NCI-H82 treated with DMSO at 0.1 percent for 48 hours (cell line): Measurements from ENCODE around the gene TRPT1.

Experiments used
- DNase-seq: peaks from one replicate; lab custom pipeline; 2025; ENCODE audit not compliant: unreplicated experiment; lab: John Stamatoyannopoulos, UW

The TRPT1 gene

DNA sequence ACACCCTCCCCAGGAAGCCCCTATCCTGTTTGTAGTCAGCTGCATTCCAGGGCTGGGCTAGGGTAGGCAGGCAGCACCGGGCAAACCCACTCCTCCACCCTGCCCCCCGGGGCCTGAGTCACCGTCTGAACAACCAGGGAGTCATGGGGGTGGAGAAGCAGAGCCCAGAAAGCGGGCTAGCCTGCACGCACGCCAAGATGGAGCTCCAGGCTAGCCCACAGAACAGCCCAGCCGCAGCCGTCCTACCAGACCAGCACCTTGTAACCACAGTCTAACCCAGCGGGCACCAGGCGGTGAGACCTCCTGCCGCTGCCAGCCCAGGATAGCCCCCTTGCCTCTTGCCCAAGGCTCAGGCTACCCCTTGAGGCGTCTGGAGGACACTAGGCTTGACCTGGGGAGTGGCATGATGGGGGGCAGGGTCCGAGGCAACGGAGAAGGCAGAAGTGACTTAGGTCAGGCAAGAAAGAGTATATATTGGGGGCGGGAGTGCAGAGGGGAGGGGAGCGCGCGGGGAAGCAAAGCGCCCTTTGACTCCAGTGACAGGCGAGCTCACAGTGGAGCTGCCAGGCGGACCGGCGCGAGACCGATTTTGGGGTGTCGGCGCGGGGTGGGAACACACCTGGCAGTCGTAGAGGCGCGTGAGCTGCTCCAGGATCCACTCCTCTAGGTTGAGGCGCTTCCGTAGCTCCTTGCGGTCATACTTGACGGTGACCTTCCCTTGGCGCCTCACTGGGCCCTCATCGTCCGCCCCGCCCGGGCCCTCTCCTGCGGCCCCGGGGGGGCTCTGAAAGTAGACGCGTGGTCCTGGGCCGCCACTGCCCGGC is 20.0 kb upstream of the TRPT1 start:
- DNase-seq, result no peak

DNA sequence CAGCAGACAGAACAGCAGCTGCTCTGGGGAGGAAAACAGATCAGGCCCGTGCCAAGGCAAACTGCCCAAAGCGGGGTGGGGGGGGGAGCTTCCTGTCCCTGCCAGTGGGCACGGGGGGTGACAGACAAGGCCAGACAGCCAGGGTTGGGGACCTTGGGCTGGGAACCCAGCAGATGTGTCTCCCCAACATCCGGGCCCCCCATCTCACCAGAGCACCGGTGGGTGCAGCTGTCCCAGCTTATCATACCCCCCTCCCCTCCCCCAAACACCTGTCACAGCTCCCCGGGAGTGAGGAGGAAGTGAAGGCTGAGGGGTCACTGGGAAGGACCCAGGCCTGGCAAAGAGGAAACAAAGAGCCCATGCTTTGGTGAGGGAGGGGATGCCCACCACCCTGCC is 19.4 kb upstream of the TRPT1 start:
- DNase-seq, result no peak

DNA sequence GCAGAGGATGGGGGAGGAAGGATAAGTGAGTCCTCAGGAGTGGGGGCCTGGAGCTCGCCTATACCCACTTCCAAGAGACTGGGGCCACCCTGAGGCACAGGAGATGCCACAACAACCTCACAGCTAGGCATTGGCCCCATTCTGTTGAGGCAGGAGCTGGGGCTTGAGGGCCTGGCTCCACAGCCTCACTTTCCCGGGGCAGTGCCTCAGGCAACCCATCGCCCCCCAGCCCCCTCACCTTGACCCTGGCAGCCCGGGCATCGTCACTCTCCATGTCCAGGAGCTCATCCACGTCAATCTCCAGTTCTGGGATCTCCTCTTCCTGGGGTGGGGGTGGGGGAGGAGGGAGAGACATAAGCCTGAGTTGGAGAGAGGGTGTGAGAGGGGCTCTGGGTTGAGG is 19.0 kb upstream of the TRPT1 start:
- no peak for DNase-seq

DNA sequence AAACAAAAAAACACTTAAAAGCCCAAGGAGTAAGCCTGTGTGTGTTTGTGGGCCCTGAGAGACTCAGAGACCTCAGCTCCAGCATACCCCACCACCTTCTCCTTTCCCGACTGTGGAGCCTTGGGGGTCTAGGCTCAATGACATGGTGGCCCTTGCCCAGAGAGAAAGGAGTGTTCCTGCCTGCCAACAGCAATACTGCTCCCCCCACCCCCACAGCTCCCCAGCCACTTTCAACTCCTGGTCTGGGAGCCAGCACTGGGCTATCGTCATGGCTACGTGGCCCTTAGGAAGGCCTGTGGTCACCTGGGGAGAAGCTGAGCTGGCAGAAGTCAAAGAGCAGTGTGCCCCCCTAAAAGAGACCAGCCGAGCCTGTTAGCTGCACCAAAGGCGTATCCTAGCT is 18.1 kb upstream of the TRPT1 start:
- DNase-seq, result no peak

DNA sequence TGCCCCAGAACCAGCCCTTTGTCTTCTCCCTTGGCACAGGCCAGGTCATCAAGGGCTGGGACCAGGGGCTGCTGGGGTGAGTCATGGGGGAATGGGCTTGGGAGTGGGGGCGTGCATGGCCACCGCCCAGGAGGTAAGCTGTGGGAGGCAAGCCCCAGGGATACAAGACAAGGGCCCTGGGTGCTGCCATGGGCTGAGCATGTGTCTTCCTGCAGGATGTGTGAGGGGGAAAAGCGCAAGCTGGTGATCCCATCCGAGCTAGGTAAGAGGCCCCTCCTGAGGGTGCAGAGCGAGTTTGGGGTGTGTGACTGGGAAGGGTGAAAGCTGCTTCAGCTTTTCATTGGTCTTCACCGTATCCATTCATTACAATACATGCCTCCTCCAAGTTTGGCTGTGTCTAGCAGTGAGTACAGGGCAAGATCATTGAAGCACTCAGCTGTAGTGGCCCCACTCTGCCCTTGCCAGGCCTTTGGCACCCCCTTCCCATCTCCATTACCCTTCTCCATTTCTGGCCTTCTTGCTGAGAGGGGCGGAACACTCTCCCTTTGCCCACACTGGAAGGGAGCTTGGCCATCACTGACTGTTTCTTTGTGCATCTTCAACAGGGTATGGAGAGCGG is 17.4 kb upstream of the TRPT1 start:
- DNase-seq, result no peak

DNA sequence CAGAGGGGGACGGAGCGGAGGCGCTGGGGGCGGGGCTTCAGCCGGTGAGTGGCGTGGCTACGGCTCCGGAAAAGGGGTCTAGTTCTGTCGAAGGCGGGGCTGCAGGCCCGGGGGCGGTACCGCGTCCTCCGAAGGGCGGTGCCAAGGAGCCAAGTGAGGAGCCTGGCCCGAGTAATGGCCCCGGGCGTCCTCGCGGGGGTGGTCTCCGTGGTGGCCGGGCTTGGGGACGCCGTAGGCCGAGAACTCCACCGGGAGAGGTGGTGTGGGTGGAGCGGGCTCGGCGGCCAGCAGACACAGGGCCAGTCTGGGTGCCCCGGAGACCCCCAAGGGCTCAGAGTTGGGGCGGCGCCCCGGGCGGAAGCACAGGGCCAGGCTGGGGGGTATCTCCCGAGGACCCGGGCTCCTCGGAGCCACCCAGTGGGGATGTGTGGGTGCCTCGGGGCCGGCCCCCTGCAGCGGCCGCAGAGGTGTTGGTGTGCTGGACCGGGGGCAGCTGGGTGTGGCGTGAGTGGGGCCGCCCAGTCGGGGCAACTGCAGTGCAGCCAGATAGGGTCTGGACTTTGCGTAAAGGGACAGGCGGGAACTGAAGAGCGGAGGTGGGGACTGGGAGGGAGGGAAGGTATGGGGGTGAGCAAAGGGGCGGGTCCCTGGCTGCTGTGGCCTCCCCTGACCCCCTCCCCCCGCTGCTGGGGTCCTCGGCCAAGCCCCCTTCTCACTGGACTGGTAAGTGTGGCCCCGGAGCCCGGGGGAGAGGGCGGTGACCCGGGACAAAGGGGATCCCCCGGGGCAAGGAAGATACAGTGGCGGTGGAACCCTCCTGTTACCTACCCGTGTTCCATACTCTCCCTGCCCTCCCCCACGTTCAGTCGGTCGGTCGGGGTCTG is 15.7 kb upstream of the TRPT1 start:
- no peak for DNase-seq

DNA sequence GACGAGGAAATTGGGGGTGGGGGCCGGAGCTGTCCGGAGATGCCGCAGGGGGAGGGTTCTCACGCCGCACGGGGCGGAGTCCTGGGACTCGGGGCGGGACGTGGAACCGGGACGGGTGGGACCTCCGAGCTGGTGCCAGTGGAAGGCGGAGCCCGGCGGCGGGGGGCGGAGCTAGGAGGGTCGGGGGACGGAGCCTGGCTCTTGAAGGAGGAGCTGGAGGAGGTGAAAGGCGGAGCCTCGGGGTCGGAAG is 15.2 kb upstream of the TRPT1 start:
- DNase-seq, result peak; percentile 93

DNA sequence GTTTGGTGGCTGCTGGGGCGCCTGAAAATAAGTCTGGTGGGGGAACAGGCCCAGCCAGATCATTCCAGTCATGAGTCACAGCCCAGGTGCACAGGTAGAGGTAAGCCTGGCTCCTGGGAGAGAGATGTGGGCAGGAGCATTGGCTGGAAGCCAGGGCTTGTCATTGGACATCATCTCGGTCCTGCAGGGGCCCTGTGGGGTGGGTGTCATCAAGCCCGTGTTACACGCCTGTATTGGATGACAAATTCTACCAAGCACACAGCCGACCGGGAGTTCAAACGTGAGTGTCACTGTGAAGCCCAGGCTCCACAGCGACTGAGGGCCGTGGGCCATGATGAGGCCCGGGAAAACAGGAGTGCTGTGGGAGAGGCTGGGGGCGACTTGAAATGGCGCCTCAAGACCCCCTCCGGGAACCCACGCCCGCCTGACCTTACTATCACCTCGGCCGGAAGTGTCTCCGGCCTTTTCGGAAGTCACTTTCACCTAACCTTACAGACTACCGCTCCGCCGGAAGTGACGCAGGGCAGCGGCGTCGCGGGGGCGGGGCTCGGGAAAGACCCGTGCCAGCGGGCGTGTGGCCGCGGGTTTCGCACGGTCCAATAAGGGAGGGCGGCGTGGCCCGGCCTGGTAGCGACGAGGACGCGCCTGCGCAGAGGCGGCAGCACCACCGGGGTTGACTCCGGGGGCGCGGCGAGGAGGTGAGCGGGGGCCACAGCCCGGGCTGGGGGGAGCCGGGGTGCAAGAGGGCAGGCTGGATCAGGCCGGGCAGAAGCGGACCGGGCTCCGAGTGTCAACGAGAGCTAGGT is 14.7 kb upstream of the TRPT1 start, which contains the start of gene FKBP2:
Gene FKBP2, plus strand, starts transcription at position 661 of the 806 bp plus-strand sequence. CDS start 1,293 bp downstream, outside the sequence.
- DNase-seq, result peak; percentile 71

DNA sequence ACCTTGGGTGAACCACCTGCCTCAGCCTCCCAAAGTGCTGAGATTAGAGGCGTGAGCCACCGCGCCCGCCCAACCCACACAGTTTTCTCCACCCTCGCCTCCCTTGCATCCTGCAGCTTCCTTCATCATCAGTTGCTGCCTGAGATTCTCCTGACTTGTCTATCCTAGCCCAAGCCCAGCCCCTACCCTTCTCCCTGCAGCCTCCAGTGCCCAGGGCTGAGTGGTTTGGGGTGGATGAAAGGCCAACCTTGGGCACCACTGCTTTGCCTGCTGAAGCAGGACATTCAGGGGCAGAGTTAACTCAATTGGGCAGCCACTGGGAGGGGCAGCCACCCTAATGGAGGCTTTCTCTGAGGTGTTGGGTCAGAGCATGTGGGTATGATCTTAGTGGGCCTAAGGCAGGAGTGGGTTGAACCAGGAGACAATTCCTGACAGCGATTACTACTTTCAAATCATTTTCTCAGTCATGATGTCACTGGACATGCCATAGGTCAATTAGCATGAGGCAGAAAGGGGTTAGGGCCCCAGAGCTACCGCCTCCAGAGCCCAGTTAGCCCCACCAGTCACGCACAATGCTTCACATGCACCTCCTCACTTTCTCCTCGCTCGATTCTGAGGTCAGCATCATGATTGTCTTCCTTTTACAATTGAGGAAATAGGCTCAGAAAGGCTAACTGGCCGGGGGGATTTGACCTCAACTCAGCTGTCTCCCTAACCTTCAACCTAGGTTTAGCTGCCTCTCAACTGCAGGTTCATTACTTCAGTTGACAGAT is 13.9 kb upstream of the TRPT1 start:
- no peak for DNase-seq

DNA sequence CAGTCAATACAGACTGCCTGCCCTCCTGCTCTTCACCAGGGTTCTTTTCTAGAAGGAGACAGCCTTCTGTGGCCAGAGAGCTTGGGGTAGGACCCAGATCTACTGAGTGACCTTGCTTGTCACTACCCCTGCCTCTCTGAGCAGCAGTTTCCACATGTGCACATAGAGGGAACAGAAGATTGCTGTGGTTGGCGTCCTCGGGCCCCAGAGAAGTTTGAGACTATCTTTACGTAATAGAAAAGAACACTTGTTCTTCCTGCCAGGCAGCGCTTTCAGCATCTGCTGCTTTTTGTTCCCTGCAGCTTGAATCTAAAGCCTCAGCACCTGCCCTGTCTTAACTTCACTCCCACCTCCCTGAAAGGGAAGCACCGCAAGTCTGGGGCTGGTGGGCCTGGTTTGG is 13.0 kb upstream of the TRPT1 start:
- DNase-seq, result no peak

DNA sequence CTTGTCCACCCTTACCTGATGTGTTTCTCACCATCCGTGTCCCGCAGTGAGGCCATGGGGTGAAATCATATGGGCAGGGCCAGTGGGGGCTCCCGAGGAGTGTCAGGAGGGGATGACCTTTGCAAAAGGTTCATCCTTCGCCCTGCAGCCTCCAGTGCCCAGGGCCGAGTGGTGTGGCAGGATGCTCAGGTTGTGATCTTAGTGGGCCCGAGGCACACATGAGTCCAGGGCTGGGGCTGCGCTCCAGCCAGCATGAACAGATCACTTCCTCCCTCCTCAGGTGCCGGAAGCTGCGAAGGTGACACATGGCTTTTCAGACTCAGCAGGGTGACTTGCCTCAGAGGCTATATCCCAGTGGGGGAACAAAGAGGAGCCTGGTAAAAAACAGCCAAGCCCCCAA is 12.1 kb upstream of the TRPT1 start:
- DNase-seq, result no peak

DNA sequence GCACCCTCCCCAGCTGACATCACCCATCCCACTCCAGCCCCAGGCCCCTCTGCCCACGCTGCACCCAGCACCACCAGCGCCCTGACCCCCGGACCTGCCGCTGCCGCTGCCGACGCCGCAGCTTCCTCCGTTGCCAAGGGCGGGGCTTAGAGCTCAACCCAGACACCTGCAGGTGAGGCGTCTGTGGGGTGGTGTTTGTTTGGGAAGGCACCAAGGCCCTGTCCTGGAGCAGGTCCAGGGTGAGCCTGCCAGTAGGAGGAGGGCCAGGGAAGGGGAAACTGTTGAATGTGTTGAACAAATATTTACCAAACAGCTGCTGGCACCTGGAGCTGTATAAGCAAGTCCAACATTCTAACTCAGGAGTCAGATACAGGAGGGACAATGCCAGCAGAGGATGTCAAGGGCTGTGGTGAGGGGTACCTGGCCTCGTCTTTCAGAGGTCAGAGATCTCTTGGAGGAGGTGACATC is 11.5 kb upstream of the TRPT1 start:
- no peak for DNase-seq

DNA sequence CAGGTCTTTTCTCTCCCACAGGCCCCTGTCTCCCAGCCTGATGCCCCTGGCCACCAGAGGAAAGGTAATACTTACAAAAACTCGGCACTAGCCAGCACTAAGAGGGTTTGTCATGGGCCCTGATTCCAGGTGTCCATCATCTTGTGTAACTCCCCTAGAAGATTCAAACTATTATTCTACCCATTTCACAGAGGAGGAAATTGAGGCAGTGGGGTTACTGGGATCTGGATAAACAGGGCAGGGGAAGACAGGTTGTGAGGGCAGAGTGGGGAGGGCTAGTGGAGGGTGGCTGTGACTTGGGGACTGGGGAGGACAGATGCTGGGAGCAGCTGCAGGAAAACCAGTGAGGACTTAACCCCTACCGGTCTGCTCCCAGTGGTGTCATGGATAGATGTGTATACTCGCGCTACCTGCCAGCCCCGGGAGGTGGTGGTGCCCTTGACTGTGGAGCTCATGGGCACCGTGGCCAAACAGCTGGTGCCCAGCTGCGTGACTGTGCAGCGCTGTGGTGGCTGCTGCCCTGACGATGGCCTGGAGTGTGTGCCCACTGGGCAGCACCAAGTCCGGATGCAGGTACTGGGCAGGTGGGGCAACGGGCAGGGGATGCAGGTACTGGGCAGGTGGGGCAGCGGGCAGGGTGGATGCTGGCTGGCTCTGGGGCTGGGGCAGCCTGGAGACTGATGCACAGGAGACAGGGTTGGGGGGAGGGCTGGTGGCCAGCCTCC is 9.6 kb upstream of the TRPT1 start:
- no peak for DNase-seq

DNA sequence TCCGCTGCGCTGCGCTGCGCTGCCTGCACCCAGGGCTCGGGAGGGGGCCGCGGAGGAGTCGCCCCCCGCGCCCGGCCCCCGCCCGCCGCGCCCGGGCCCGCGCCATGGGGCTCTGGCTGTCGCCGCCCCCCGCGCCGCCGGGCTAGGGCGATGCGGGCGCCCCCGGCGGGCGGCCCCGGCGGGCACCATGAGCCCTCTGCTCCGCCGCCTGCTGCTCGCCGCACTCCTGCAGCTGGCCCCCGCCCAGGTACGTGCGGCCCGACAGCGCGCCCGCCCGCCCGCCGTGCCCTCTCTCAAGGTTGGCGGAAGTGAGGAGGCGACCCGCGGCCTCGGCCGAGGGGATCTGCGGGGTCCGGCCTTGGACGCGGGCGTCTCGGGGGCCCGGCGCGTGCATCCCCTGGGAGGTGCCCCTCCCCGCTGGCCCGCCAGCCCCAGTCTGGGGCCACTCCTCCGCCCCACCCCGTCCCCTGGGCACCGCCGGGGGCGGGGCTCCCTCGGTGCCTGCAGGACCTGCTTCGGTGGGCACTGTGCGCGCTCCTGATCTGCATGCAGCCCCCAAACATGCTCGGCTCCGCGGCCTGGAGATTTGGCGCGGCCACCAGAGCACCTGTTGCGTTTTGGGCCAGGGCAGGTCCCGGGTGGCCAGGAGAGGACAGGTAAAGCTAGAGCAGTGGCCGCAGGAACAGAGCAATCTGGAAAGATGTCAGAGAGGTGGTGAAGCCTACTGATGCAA is 8.8 kb upstream of the TRPT1 start:
- DNase-seq, result no peak

DNA sequence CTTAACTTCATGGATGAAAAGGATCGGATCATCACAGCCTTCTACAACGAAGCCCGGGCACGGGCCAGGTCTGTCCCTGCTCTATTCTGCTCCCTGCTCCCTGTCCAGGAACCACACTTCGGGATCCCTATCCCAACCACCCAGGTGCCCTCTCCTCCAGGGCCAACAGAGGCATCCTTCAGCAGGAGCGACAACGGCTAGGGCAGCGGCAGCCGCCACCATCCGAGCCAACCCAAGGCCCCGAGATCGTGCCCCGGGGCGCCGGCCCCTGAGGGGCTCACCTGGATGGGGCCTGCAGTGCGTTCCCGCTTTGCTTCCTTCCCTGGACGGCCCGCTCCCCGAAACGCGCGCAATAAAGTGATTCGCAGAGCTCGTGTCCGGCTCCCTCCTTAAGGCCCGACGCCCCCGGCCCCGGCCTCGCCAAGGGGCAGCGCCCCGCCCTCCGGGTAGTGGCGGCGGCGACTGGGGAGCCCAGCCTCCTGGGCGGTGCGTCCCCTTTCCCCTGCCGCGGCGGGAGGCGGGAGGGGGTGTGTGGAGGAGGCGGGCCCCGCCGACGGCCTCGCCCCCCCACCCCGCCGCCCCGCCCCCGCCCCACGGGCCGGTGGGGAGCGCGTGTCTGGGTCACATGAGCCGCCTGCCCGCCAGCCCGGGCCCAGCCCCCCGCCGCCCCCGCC is 8.1 kb upstream of the TRPT1 start, which contains the start of gene VEGFB:
Gene VEGFB, plus strand, starts transcription at position 672 of the 674 bp plus-strand sequence. CDS start 250 bp downstream, outside the sequence.
- DNase-seq, result peak; percentile 9

DNA sequence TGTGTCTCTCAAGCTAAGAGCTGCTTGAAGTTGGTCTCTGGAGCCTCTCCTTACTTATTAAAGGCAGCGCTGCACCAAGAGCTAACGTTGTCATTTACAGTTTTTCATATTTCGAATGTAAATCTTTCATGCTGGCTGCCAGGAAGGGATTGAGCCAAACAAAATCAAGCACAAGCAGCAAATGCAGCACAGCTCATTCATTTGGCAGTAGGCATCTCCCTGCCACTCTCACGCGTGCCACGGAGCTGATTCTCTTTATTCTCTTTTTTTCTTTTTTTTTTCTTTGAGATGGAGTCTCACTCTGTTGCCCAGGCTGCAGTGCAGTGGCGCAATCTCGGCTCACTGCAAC is 7.0 kb upstream of the TRPT1 start:
- no peak for DNase-seq

DNA sequence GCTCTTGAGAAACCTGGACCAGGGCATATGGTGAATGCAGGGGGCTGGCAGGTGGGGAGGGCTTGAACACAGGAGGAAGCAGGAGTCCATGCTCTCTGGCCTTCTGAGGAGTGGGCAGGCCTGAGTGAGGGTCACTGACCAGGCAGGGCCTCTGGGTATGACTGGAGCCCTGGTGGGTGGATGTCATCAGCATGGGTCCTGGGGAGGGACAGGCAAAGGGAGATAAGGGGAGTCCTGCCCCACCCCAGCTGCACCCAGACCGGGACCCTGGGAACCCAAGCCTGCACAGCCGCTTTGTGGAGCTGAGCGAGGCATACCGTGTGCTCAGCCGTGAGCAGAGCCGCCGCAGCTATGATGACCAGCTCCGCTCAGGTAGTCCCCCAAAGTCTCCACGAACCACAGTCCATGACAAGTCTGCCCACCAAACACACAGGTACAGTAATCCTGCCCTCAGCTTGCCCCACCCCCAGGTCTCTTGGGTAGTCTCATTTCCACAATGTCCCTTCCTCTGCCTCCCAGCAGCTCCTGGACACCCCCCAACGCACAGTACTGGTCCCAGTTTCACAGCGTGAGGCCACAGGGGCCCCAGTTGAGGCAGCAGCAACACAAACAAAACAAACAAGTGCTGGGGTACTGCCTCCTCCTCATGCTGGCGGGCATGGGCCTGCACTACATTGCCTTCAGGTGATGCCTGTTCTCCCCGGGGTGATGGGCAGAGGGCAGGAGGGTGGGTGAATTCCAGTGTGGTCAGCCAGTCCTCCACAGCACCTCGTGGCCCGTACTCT is 6.4 kb upstream of the TRPT1 start:
- DNase-seq, result no peak

DNA sequence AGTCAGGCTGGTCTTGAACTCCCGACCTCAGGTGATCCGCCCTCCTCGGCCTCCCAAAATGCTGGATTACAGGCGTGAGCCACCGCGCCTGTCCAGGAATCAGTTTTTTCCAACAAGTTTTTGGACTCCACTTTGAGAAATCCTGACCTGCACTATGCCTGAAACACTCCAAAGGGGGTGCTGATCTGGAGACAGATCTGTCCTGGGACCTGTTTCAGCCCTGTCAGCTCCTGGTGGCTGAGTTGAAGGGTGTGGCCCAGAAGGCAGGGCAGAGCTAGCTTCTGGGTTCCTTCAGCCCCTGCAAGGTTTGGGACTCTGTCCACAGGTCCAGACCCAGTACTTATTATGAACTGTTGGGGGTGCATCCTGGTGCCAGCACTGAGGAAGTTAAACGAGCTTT is 5.6 kb upstream of the TRPT1 start:
- DNase-seq, result no peak
